ENCODE results near the gene ARHGEF37. TPM values are rescaled to one million over a fixed set of nuclear protein-coding genes. Genes with fewer than 3 reads are reported as not detected.

The ARHGEF37 gene
- total RNA-seq, 1 donor from 2014 or later = 3.3 TPM

- H3K4me3 Mint-ChIP-seq (ENCODE audit: low read depth) = no peak overlapping the region
- peaks cover 6% of the 10 kb centered on the region for H3K27me3 Mint-ChIP-seq
- no peak for DNase-seq (ENCODE audit: low spot score, unreplicated experiment)
- H3K4me1 Mint-ChIP-seq (ENCODE audit: low read depth) = no peaks in the 10 kb centered on the region
- TF ChIP-seq CTCF (IDR thresholded peaks at IDR 0.05; ENCODE audit: unreplicated experiment) = no peak
- H3K9me3 Mint-ChIP-seq (ENCODE audit: low read depth) = no peaks in the 10 kb centered on the region
- no peaks in the 10 kb centered on the region for H3K36me3 Mint-ChIP-seq (ENCODE audit: insufficient read depth)
- H3K27ac Mint-ChIP-seq = no peak overlapping the region
Measured at GRCh38 chr5:149639737-149640136, 58.4 kb downstream of the ARHGEF37 start.

GRCh38 chr5:149640350-149640999 lies 59.2 kb downstream of the ARHGEF37 start:
- Mint-ChIP-seq H3K4me3 (ENCODE audit: low read depth) (no peak overlapping the region), H3K9me3 (ENCODE audit: low read depth) (no peaks in the 10 kb centered on the region), H3K27ac (no peak overlapping the region), H3K4me1 (ENCODE audit: low read depth) (no peaks in the 10 kb centered on the region), H3K27me3 (peaks cover 6% of the 10 kb centered on the region), H3K36me3 (ENCODE audit: insufficient read depth) (no peaks in the 10 kb centered on the region)
- DNase-seq (ENCODE audit: low spot score, unreplicated experiment) = no peak
- no peak for TF ChIP-seq CTCF (IDR thresholded peaks at IDR 0.05; ENCODE audit: unreplicated experiment)

DNA sequence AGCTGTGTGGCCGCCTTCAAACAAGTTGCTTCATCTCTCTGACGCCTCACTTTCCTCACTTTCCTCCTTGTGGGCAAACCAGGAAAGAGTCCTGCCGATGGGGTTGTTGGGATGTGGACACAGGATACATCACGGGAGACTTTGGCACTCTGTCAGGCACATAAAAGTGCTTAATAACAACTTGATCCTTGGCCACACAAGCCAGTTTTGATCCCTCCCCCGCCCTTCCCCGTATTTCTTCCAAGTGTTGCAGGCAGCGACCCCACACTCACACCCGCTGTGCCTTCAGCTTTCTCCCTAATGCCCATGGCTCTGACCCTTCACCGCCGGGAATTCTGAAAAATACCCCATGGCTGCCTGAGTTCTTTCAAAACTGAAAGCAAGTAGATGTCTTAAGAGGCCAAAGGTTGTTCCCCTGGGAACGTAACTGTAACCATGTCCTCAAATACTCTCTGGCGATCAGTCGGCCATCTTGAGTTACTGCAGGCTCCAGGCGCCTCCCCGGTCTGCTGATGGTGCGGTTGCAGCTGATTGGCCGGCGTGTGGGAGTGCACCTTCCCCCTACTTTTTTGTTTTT lies 59.8 kb downstream of the ARHGEF37 start:
- no peak for DNase-seq (ENCODE audit: low spot score, unreplicated experiment)
- Mint-ChIP-seq H3K27me3 (peaks cover 6% of the 10 kb centered on the region), H3K4me3 (ENCODE audit: low read depth) (no peak overlapping the region), H3K4me1 (ENCODE audit: low read depth) (no peaks in the 10 kb centered on the region), H3K9me3 (ENCODE audit: low read depth) (no peaks in the 10 kb centered on the region), H3K36me3 (ENCODE audit: insufficient read depth) (no peaks in the 10 kb centered on the region), H3K27ac (no peak overlapping the region)
- TF ChIP-seq CTCF (IDR thresholded peaks at IDR 0.05; ENCODE audit: unreplicated experiment) = no peak

GRCh38 chr5:149641600-149641999 lies 60.3 kb downstream of the ARHGEF37 start:
- no peak overlapping the region for H3K27ac Mint-ChIP-seq
- H3K4me1 Mint-ChIP-seq (ENCODE audit: low read depth) = no peaks in the 10 kb centered on the region
- H3K27me3 Mint-ChIP-seq = peaks cover 8% of the 10 kb centered on the region
- no peaks in the 10 kb centered on the region for H3K36me3 Mint-ChIP-seq (ENCODE audit: insufficient read depth)
- H3K4me3 Mint-ChIP-seq (ENCODE audit: low read depth) = no peak overlapping the region
- no peak for DNase-seq (ENCODE audit: low spot score, unreplicated experiment)
- no peaks in the 10 kb centered on the region for H3K9me3 Mint-ChIP-seq (ENCODE audit: low read depth)
- no peak for TF ChIP-seq CTCF (IDR thresholded peaks at IDR 0.05; ENCODE audit: unreplicated experiment)

- H3K4me1 Mint-ChIP-seq (ENCODE audit: low read depth) = no peaks in the 10 kb centered on the region
- no peaks in the 10 kb centered on the region for H3K36me3 Mint-ChIP-seq (ENCODE audit: insufficient read depth)
- H3K27me3 Mint-ChIP-seq = peaks cover 9% of the 10 kb centered on the region
- H3K4me3 Mint-ChIP-seq (ENCODE audit: low read depth) = no peak overlapping the region
- no peak overlapping the region for H3K27ac Mint-ChIP-seq
- DNase-seq (ENCODE audit: low spot score, unreplicated experiment) = no peak
- no peak for TF ChIP-seq CTCF (IDR thresholded peaks at IDR 0.05; ENCODE audit: unreplicated experiment)
- no peaks in the 10 kb centered on the region for H3K9me3 Mint-ChIP-seq (ENCODE audit: low read depth)
Measured at GRCh38 chr5:149643781-149644180, 62.5 kb downstream of the ARHGEF37 start.
